DMS 273 (cell line): ENCODE data around the gene HK3.

ENCODE experiments used
- DNase-seq: peaks from one replicate; lab custom pipeline; 2025; ENCODE audit not compliant: unreplicated experiment; lab: John Stamatoyannopoulos, UW

The HK3 gene

GRCh38 chr5:176870110-176870591 lies 29.0 kb downstream of the HK3 start:
- no peak for DNase-seq

- no peak for DNase-seq
These were observed 29.5 kb downstream of the HK3 start for GRCh38 chr5:176869501-176870109.

- no peak for DNase-seq
These were observed 30.4 kb downstream of the HK3 start for GRCh38 chr5:176868731-176869130.

GRCh38 chr5:176868126-176868525 lies 31.0 kb downstream of the HK3 start:
- DNase-seq: no peak

GRCh38 chr5:176866707-176867310 lies 32.3 kb downstream of the HK3 start:
- DNase-seq: no peak

GRCh38 chr5:176865964-176866363 lies 33.2 kb downstream of the HK3 start:
- DNase-seq: no peak

- DNase-seq: no peak
These were observed 34.4 kb downstream of the HK3 start for GRCh38 chr5:176864755-176865154.

GRCh38 chr5:176863765-176864098 lies 35.4 kb downstream of the HK3 start:
- DNase-seq: no peak

- DNase-seq: no peak
These were observed 35.9 kb downstream of the HK3 start for GRCh38 chr5:176863041-176863764.

- no peak for DNase-seq
These were observed 36.7 kb downstream of the HK3 start for GRCh38 chr5:176862330-176862995.

- DNase-seq: no peak
These were observed 37.9 kb downstream of the HK3 start for GRCh38 chr5:176861276-176861675.

- DNase-seq: no peak
These were observed 38.8 kb downstream of the HK3 start for GRCh38 chr5:176860381-176860780.

- DNase-seq: no peak
These were observed 39.2 kb downstream of the HK3 start for GRCh38 chr5:176859916-176860315.

GRCh38 chr5:176857894-176858273 lies 41.3 kb downstream of the HK3 start:
- DNase-seq: no peak

- DNase-seq: no peak
These were observed 41.8 kb downstream of the HK3 start for GRCh38 chr5:176857216-176857893.

- no peak for DNase-seq
These were observed 42.4 kb downstream of the HK3 start for GRCh38 chr5:176856746-176857145.

GRCh38 chr5:176855598-176855997 lies 43.5 kb downstream of the HK3 start:
- DNase-seq: no peak

- no peak for DNase-seq
These were observed 45.0 kb downstream of the HK3 start for GRCh38 chr5:176854164-176854563.

- no peak for DNase-seq
These were observed 45.9 kb downstream of the HK3 start for GRCh38 chr5:176853151-176853778.

- DNase-seq: peak; percentile 83
These were observed 47.1 kb downstream of the HK3 start for GRCh38 chr5:176851871-176852658.
